Peyer's patch (tissue), 4 donors: Measurements from ENCODE around the gene CFAP119.

Experiments used
- CTCF ChIP-seq, 6 experiments: fragments of 450-650 bp in 4 of 6; fragments of 200-600 bp in 2 of 6; sonication (generic) in 1 of 6; IDR thresholded peaks; one replicate each; pipeline ENCODE4 v1.5.1; 2017 to 2019; ENCODE audit warnings: antibody characterized with exemption in 6 of 6, mild to moderate bottlenecking in 3 of 6, moderate library complexity in 1 of 6
- POLR2A ChIP-seq, 2 donors: fragments of 450-650 bp; IDR thresholded peaks; one replicate each; pipeline ENCODE4 v1.5.1; 2017; ENCODE audit warnings: antibody characterized with exemption in 2 of 2, mild to moderate bottlenecking in 2 of 2, moderate library complexity in 2 of 2

DNA sequence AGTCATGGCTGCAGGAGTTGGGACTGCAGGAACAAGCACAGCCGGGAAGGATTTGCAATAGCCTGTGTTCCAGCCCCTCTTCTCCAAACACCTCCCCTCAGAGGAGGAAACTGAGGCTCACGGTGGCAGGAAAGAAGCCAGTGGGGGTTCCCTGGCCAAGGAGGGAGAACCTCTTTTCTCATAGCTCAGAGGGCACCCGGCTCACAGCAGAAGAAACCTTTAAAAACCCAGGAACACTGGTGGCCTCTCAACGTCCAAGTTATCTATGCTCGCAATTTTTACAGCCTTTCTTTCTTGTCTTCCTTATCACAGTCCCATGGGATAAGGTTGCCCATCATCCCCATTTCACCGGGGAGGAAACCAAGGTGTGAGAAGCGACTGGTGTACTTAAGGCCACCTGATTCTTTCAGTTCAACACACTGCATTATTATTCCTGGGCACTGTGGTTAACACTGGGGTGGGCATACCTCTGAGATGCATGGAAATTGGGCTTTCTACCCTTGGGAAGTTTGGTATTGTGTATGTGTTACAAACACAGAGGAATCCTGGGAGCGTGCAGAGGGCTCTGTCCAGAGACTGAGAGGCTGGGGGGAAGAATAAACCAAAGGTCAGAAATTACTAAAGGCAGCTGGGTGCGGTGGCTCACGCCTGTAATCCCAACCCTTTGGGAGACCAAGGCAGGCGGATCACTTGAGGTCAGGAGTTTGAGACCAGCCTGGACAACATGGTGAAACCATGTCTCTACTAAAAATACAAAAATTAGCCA, 25.9 kb upstream of the CFAP119 start:
- no peak for TF ChIP-seq CTCF (IDR thresholded peaks at IDR 0.05)
- TF ChIP-seq POLR2A (IDR thresholded peaks at IDR 0.05): peak in 1 of 2 donors; percentile 20
